HG02981 (cell line): Measurements from ENCODE around the gene CHST15.
A peak's percentile ranks its signal among the peaks of the same experiment; 100 is the strongest.

Source experiments
- ATAC-seq: cut with Tn5 transposase; IDR thresholded peaks from one replicate; pipeline ENCODE4 v1.9.1; 2021; ENCODE audit warnings: mild to moderate bottlenecking, moderate library complexity; ENCODE audit not compliant: unreplicated experiment

Gene CHST15

DNA sequence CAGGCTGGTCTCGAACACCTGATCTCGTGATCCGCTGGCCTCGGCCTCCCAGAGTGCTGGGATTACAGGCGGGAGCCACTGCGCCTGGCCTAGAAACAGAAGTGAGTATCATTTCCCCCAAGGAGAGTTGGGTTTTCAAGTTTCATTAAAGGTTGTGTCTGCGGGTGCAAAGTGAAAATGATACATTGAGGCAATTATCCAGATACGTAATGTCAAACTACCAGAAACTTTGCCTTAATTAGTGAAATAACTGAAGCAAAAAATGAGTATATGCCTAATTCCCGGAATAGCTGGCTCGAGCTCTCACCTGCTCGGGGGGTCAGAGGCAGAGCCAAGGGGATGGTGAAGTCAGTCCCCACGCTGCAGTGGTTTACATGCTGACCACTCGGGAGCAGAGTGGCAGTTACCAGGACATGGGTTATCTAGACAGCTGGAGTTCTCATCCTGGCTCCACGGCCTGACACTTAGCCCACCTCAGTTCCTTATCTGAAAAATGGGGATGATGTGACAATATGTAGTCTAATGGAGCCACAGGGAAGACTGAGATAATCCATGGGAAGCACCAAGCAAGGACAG lies 25.5 kb downstream of the CHST15 start:
- ATAC-seq = no peak

- ATAC-seq = no peak
Measured at GRCh38 chr10:124066781-124067714, 26.4 kb downstream of the CHST15 start.

DNA sequence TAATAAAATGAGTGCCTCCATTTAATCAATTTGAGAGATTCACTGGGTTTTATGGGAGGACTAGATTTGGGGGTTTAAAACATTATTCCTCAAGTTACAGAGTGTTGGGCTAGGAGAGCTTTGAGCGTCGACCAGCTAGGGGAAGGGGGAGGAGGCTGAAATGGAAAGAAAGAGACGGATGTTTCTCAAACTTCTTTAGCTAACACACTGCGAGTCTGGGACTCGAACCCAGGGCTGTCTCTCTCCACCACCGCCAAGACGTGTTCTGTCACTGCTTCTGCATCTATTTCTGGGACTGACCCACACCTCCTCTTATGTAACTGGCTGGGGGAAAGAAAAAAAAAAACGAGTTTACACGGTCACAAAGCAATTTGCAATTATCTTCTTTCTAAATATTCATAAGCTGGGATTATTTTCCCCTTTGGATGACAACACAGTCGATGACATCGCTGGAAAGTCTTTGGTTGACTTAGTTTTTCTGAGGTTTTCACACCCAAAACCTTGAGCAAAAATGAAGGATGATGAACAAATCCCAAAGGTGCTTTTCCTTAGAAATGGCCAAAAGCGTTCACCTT lies 27.2 kb downstream of the CHST15 start:
- no peak for ATAC-seq

GRCh38 chr10:124065382-124066125 lies 27.8 kb downstream of the CHST15 start:
- ATAC-seq = no peak

DNA sequence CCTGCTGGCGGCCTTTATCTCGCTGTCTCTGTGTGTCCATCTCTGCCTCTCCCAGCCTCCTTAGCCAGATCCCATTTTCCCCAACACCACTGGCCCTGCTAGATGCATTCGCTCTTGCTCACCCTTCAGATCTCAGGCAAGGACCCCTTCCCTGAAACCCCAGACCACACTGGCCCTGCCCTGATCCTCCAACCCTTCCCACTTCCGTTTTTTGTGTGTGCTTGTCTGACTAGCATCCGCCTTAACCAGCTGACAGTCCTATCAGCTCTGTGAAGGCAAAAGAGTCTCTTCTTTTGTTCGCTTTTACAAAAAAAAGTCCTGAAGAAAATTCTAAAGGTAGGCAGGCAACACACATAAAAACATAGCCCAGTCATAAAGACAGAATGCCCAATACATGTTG lies 28.7 kb downstream of the CHST15 start:
- ATAC-seq = no peak

GRCh38 chr10:124063750-124064603 lies 29.4 kb downstream of the CHST15 start:
- peak; percentile 63 for ATAC-seq

DNA sequence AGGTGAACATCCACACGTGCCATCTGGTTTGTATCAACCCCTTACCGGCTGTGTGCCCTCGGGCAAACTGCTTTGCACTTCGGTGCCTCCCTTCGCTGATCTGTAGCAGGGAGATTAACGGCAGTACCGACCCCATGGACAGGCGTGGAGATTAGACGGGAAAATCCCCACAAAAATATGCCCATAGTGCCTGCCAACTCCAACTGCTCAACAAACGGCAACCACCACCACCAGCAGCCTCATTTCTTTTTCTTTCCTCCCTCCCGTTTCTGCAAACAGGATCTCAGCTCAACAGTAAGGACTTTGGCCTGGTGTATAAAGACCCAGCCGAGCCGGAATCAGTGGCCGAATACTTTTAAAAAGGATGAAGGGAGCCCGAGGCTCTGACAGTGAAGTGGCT lies 31.0 kb downstream of the CHST15 start:
- no peak for ATAC-seq

GRCh38 chr10:124061030-124061429 lies 32.4 kb downstream of the CHST15 start:
- no peak for ATAC-seq

DNA sequence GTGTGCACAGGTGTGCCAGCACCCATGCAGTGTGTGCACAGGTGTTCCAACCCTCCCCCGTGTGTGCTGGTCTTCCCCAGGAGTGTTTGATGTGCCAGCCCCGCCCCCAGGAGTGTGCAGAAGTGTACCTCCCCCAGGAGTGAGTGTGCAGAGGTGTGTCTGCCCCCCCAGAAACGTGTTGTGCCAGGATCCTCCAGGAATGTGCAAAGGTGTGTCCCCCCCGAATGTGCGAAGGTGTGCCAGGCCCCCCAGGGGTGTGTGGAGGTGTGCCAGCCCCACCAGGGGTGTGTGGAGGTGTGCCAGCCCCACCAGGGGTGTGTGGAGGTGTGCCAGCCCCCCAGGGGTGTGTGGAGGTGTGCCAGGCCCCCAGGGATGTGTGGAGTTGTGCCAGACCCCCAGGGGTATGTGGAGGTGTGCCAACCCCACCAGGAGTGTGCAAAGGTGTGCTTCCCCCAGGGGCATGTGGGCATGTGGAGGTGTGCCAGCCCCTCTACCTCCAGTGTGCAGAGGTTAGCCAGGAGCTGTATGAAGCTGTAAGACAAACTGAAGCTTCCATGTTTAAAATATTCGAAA lies 33.2 kb downstream of the CHST15 start:
- no peak for ATAC-seq

GRCh38 chr10:124059551-124059950 lies 33.8 kb downstream of the CHST15 start:
- ATAC-seq = no peak

DNA sequence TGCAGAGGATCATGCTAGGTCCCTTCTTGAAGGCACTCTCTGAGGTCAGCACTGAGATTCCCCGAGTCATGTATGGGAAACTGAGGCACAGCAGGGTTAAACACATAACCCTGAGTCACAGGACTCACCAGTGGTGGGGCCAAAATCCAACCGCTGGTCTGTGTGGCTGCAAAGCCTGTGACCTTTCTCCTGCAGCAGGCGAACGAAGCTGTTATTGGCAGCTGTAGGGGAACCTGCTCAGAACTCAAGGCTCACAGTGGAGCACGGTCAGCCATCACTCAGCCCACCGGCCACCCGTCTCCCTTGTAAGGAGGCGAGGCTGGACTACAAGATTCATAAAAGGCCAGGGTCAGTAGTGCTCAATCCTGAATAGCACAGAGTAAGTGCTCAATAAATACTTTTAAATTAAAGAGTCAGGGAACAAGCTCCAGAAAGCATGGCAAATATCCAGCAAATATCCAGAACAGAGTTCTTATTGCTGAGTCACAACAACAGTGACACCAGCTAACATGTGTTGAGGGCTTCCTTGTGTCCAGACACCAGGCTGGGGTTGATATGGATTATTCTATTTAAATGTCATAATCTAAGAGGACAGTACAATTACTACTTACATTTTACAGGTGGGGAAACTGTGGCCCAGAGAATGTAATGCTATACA lies 34.9 kb downstream of the CHST15 start:
- no peak for ATAC-seq

DNA sequence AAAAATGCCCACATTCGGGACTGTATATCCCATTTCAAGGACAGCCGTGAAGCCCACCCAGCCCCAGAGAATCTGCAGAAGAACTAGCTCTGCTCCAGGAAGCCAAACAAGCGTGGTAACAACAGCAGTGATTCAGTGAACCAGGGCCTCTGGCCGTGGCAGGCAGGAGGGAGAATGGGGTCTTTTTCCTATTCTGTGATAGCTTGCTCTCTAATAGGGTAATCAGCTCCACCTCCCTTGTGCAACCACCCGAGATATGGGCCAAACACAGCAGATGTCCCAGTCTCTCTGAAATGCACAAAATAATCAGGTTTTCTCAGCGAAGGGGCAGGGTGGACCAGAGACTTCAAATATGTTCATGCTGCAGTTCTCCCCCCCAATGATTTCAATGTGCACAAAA lies 35.8 kb downstream of the CHST15 start:
- ATAC-seq = no peak

GRCh38 chr10:124056337-124056980 lies 36.9 kb downstream of the CHST15 start:
- ATAC-seq = no peak

GRCh38 chr10:124053971-124054370 lies 39.4 kb downstream of the CHST15 start:
- ATAC-seq = no peak

GRCh38 chr10:124052561-124052960 lies 40.8 kb downstream of the CHST15 start:
- ATAC-seq = no peak

DNA sequence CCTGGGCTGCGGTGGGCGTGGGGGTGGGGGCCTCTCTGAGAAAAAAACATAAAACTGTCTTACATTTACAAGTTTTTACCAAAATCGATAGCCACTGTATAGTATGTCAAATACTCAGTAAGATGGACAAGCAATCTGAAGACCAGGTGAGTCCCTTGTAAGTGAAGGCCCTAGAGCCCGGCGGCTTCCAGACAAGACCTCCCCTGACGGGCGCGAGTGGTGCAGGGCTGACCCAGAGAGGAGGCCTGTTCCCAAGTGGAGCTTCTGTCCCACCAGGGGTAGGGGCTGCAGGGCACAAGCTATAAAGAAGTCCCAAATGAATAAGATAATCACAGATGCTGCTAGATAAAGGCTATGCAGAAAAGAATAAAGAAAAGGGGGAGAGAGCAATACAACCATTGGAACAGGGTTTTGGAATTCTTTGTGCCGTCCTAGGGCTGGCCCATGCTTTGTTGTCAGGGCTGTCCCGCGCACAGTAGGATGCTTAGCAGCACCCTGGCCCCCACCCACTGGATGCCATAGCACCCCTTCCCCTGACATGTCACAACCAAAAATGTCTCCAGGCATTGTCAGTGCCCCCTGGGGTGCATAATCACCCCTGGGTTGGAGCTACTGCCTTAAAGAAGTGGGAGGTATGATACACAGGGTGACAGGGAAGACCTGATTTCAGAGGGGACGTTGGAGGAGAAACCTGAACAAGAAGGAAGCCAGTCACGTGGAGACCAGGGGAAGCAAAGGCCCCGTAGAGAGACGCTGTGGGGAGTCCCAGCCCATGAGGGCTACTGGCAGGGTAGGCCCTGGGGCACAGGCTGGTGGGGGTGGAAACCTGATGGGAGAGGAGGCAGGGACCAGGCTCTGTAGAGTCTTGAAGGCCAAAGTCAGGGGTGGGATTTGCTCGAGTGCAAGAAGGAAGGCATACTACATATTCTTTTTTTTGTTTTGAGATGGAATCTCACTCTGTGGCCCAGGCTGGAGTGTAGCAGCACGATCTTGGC lies 43.1 kb downstream of the CHST15 start:
- ATAC-seq = no peak

DNA sequence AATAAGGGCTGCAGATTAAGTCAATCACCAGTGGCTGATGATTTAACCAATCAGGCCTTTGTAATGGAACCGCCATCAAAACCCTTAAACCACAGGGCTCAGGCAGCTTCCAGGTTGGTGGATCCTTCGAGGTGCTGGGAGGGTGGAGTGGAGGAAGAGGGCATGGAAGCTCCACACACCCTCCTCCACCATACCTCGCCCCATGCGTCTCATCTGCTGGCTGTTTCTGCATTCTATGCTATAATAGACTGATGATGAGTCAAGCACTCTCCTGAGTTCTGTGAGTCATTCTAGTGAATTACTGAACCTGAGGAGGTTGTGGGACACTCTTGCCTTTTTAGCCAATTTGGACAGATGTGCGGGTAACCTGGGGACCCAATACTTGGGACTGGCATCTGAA lies 43.9 kb downstream of the CHST15 start:
- ATAC-seq = no peak
